ENCODE results near the gene FAM110A. TPM values are rescaled to one million over a fixed set of nuclear protein-coding genes. Genes with fewer than 3 reads are reported as not detected.
"Not testable (repeated sequence)": the region's sequence is repeated elsewhere in the genome, so short reads cannot be mapped to it uniquely, and the experiment has no call there.

Gene FAM110A
- total and polyA plus RNA-seq, 2 of the 8 experiments (the other 6 are each of a cell fraction or from before 2014, with no cell fraction given): 10.1 to 10.9 TPM

DNA sequence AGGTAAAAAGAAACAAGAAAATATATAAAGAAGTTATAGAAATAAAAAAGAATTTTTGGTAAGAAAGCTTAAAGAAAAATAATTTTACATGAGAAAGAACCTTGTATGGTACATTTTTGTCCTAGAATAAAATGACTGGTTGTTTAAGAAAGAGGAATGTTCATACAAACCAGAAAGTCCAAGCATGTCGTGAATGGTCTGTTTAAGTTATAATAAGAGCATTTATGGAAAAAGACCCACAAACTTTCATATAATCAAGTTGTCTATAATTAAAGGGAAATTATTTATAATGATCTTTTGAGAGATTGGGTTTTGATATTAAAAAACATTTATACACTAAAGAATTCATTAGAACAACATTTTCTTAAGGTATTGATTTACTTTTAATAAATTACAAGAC lies 27.8 kb upstream of the FAM110A start (continued):
- TF ChIP-seq EP300 (IDR thresholded peaks at IDR 0.05; ENCODE audit: borderline replicate concordance in 1 of 2, low read depth in 2 of 2, low read length in 2 of 2): no peak
- TF ChIP-seq KDM1A (IDR thresholded peaks at IDR 0.05; ENCODE audit: borderline replicate concordance, low read length): no peak

DNA sequence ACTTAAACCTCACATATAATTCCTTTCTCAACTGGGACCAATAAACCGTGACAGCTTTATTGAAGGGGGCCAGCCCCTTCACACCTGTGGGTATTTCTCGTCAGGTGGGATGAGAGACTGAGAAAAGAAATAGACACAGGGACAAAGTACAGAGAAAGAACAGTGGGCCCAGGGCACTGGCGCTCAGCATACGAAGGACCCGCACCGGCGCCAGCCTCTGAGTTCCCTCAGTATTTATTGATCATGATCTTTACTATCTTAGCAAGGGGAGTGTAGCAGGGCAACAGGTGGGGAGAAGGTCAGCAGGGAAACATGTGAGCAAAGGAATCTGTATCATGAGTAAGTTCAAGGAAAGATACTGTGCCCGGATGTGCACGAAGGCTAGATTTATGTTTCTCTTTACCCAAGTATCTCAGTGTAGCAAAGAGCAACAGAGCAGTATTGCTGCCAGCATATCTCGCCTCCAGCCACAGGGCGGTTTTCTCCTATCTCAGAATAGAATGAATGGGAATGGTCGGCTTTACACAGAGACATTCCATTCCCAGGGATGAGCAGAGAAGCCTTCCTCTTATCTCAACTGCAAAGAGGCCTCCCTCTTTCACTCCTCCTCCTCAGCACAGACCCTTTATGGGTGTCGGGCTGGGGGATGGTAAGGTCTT lies 21.6 kb upstream of the FAM110A start:
- not testable (repeated sequence) for FAIRE-seq

More for the DNA sequence above, 21.6 kb upstream of the FAM110A start:
- H3K4ac ChIP-seq (replicated peaks; ENCODE audit: insufficient read length, low read depth, low read length); POLR2A ChIA-PET (ENCODE audit: partially characterized antibody); H3K23me2 ChIP-seq (ENCODE audit: low read depth, low read length); H3K27ac ChIP-seq (ENCODE audit: low read depth, low read length); H3K4me2 ChIP-seq (ENCODE audit: insufficient read depth in 1 of 2, low read depth in 2 of 2, low read length in 2 of 2); H3K9ac ChIP-seq (replicated peaks in 1 of 4; ENCODE audit: extremely low read depth in 1 of 4, low read depth in 3 of 4, low read length in 3 of 4); H2AFZ ChIP-seq (ENCODE audit: low read length); H2BK12ac ChIP-seq (ENCODE audit: low read depth, low read length); H4K91ac ChIP-seq (replicated peaks; ENCODE audit: insufficient read length, low read length); H3K56ac ChIP-seq (replicated peaks; ENCODE audit: insufficient read length, low read depth, low read length); H4K8ac ChIP-seq (ENCODE audit: extremely low read depth, insufficient read depth, low read length); DNase-seq (ENCODE audit: low read depth in 1 of 2, low spot score in 2 of 2); H2BK120ac ChIP-seq (replicated peaks; ENCODE audit: low read depth, low read length); H4K5ac ChIP-seq (ENCODE audit: insufficient read length, low read depth, low read length); H2BK20ac ChIP-seq (ENCODE audit: low read length); H2BK5ac ChIP-seq (ENCODE audit: low read depth, low read length); H3K36me3 ChIP-seq (ENCODE audit: control insufficient read depth in 2 of 4, insufficient read depth in 4 of 4, low read length in 3 of 4); H3K14ac ChIP-seq (ENCODE audit: insufficient read length); H2AK5ac ChIP-seq (ENCODE audit: low read depth, low read length); H3K4me3 ChIP-seq (ENCODE audit: extremely low read depth in 1 of 4, insufficient read depth in 2 of 4, low read depth in 3 of 4, low read length in 4 of 4); H3K79me1 ChIP-seq (ENCODE audit: low read depth, low read length); H3K27me3 ChIP-seq (replicated peaks in 1 of 4; ENCODE audit: control insufficient read depth in 3 of 4, extremely low read depth in 1 of 4, insufficient read depth in 3 of 4, low read length in 3 of 4); H3K79me2 ChIP-seq (ENCODE audit: control insufficient read depth in 1 of 2, insufficient read depth in 2 of 2, low read length in 2 of 2); H3K18ac ChIP-seq (ENCODE audit: extremely low read depth, low read length); H3K23ac ChIP-seq (ENCODE audit: insufficient read length); H3K4me1 ChIP-seq (replicated peaks in 1 of 4; ENCODE audit: control insufficient read depth in 3 of 4, insufficient read depth in 4 of 4, low read length in 3 of 4); H4K20me1 ChIP-seq (replicated peaks in 1 of 2; ENCODE audit: control insufficient read depth in 1 of 2, insufficient read depth in 2 of 2, low read length in 2 of 2); H2BK15ac ChIP-seq (ENCODE audit: low read length): not testable (repeated sequence)
- WGBS, 2 experiments (ENCODE audit: extremely low coverage in 1 of 2, insufficient coverage in 1 of 2, insufficient read length in 1 of 2, insufficient replicate concordance in 2 of 2, low coverage in 1 of 2, low lambda C conversion rate in 2 of 2, missing lambda C conversion rate in 1 of 2): 81% methylated on average over 13 of the region's 13 CpGs; no CpG with 5 or more reads in 1 of the 2 experiments
- CTCF ChIA-PET (ENCODE audit: partially characterized antibody): interaction anchor here (3.1 kb wide), 1 partner anchor 145 kb away, joined by 17 read pairs; no protein-coding TSS in a partner anchor
- peaks cover 0 to 13% of the 10 kb centered on the region in 2 experiments; a peak in 2 of 4 replicates for H3K9me3 ChIP-seq (ENCODE audit: insufficient read depth in 2 of 2, low read depth in 1 of 2, low read length in 1 of 2)
